Loucy (cell line): ENCODE data around the gene GPX3.

Experiments used
- H2AFZ ChIP-seq: fragments of 200-600 bp; sonication (generic); 2 replicates; pipeline ENCODE4 v1.6.0; 2016; ENCODE audit warnings: antibody characterized with exemption, mild to moderate bottlenecking, low read length, moderate library complexity
- H3F3A ChIP-seq: fragments of 200-600 bp; 2 replicates; pipeline ENCODE4 v1.6.0; 2016; ENCODE audit warnings: antibody characterized with exemption, low read depth, mild to moderate bottlenecking
- H3K27me3 ChIP-seq: fragments of 200-600 bp; sonication (generic); 2 replicates; pipeline ENCODE4 v1.6.1; 2014; ENCODE audit warnings: low read length, mild to moderate bottlenecking; ENCODE audit not compliant: insufficient read depth, poor library complexity, severe bottlenecking
- H3K36me3 ChIP-seq: fragments of 200-600 bp; sonication (generic); 2 replicates; pipeline ENCODE4 v1.6.1; 2016; ENCODE audit warnings: low read length; ENCODE audit not compliant: insufficient read depth
- H3K4me1 ChIP-seq: fragments of 200-600 bp; sonication (generic); 2 replicates; pipeline ENCODE4 v1.5.1; 2014; ENCODE audit warnings: low read length, mild to moderate bottlenecking; ENCODE audit not compliant: insufficient read depth, poor library complexity, severe bottlenecking
- H3K4me2 ChIP-seq: fragments of 200-600 bp; sonication (generic); 2 replicates; pipeline ENCODE4 v1.6.0; 2014; ENCODE audit warnings: antibody characterized with exemption, low read length, low read depth, mild to moderate bottlenecking; ENCODE audit not compliant: poor library complexity, severe bottlenecking
- H3K4me3 ChIP-seq: fragments of 200-600 bp; sonication (generic); 2 replicates; pipeline ENCODE4 v1.5.1; 2014; ENCODE audit warnings: low read length, mild to moderate bottlenecking, mixed read lengths; ENCODE audit not compliant: poor library complexity, severe bottlenecking
- H3K79me2 ChIP-seq: fragments of 200-600 bp; sonication (generic); 2 replicates; pipeline ENCODE4 v1.6.1; 2014; ENCODE audit warnings: low read length; ENCODE audit not compliant: insufficient read depth
- H3K9ac ChIP-seq: fragments of 200-600 bp; sonication (generic); 2 replicates; pipeline ENCODE4 v1.6.0; 2014; ENCODE audit warnings: mild to moderate bottlenecking, low read depth, low read length, moderate library complexity; ENCODE audit not compliant: poor library complexity, severe bottlenecking
- H3K9me2 ChIP-seq: fragments of 200-600 bp; sonication (generic); replicated peaks from 2 replicates; pipeline ENCODE4 v1.6.1; 2016; ENCODE audit warnings: low read depth, low read length, mixed read lengths
- H3K9me3 ChIP-seq: fragments of 200-600 bp; sonication (generic); 2 replicates; pipeline ENCODE4 v1.6.1; 2014; ENCODE audit warnings: mild to moderate bottlenecking, antibody characterized with exemption, low read length, low read depth; ENCODE audit not compliant: insufficient read depth
- H4K20me1 ChIP-seq: fragments of 200-600 bp; sonication (generic); 2 replicates; pipeline ENCODE4 v1.6.0; 2014; ENCODE audit warnings: antibody characterized with exemption, low read length, mild to moderate bottlenecking; ENCODE audit not compliant: insufficient read depth, poor library complexity, severe bottlenecking
- EZH2phosphoT487 ChIP-seq: fragments of 200-600 bp; IDR thresholded peaks from 2 replicates; pipeline ENCODE4 v1.6.1; 2018; ENCODE audit warnings: antibody characterized with exemption, mild to moderate bottlenecking, moderate library complexity, borderline replicate concordance
- TF ChIP-seq, protein P1 (sequence below): fragments of 200-600 bp; sonication (generic); conservative IDR thresholded peaks from 2 replicates; pipeline ENCODE4 v1.5.1; 2014; ENCODE audit warnings: mild to moderate bottlenecking, antibody characterized with exemption, low read length

GPX3 gene

GRCh38 chr5:151062405-151063141 lies 42.2 kb downstream of the GPX3 start:
- Histone ChIP-seq H3K36me3 (peaks cover 73% of the 10 kb centered on the region; the same call in 1 of the 2 replicates), H2AFZ (no peak overlapping the region), H3K9me2 (no peaks in the 10 kb centered on the region), H4K20me1 (peaks cover 23% of the 10 kb centered on the region), H3K79me2 (peaks cover 53% of the 10 kb centered on the region; the same call in 1 of the 2 replicates), H3K27me3 (no peaks in the 10 kb centered on the region), H3K4me2 (no peak overlapping the region), H3K4me3 (no peak overlapping the region), H3K9me3 (no peaks in the 10 kb centered on the region), H3K9ac (no peak overlapping the region), H3K4me1 (no peaks in the 10 kb centered on the region), H3F3A (no peaks in the 10 kb centered on the region)
- TF ChIP-seq, protein P1, sequence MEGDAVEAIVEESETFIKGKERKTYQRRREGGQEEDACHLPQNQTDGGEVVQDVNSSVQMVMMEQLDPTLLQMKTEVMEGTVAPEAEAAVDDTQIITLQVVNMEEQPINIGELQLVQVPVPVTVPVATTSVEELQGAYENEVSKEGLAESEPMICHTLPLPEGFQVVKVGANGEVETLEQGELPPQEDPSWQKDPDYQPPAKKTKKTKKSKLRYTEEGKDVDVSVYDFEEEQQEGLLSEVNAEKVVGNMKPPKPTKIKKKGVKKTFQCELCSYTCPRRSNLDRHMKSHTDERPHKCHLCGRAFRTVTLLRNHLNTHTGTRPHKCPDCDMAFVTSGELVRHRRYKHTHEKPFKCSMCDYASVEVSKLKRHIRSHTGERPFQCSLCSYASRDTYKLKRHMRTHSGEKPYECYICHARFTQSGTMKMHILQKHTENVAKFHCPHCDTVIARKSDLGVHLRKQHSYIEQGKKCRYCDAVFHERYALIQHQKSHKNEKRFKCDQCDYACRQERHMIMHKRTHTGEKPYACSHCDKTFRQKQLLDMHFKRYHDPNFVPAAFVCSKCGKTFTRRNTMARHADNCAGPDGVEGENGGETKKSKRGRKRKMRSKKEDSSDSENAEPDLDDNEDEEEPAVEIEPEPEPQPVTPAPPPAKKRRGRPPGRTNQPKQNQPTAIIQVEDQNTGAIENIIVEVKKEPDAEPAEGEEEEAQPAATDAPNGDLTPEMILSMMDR, result no peak
- TF ChIP-seq EZH2phosphoT487, result no peak

GRCh38 chr5:151063142-151063989 lies 43.0 kb downstream of the GPX3 start:
- Histone ChIP-seq H3K36me3 (peaks cover 73% of the 10 kb centered on the region; the same call in 1 of the 2 replicates), H3K4me2 (no peak overlapping the region), H3K79me2 (peaks cover 61% of the 10 kb centered on the region; the same call in 1 of the 2 replicates), H3K9me3 (no peaks in the 10 kb centered on the region), H3K27me3 (no peaks in the 10 kb centered on the region), H2AFZ (no peak overlapping the region), H3F3A (no peaks in the 10 kb centered on the region), H4K20me1 (peaks cover 31% of the 10 kb centered on the region), H3K9me2 (no peaks in the 10 kb centered on the region), H3K9ac (no peak overlapping the region), H3K4me3 (no peak overlapping the region), H3K4me1 (peaks cover 3% of the 10 kb centered on the region)
- no peak for TF ChIP-seq EZH2phosphoT487
- TF ChIP-seq, protein P1, result no peak

DNA sequence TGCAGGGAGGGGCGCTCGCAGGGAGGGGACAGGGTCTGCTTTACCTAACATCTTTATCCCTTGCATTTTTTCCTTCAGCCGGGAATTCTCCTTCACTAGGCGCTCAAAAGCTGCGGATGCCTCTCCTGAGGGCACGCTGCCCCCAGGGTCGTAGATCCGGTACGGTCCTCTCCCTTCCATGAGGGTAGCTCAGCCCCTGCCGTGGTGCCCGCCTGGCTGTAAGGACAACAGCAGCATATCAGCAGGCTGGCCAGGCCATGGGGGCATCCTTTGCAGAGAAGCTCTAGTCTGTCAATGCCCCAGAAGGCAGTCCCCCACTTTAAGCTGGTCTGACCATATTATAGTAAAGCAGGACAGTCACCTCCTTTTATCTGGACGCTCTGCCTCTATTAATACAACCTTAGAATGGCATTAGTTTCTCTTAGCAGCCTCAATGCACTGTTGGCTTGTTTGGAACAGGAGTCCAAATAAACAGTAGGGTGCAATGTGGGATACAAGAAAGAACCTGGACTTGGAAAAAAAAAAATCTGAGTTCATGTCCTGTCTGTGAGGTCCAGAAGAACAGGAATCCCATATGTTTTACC lies 44.6 kb downstream of the GPX3 start:
- Histone ChIP-seq H3K9me3 (no peaks in the 10 kb centered on the region), H3K27me3 (no peaks in the 10 kb centered on the region), H3K9me2 (no peaks in the 10 kb centered on the region), H3K4me2 (no peak overlapping the region), H4K20me1 (peaks cover 42% of the 10 kb centered on the region), H3K4me1 (peaks cover 9% of the 10 kb centered on the region), H2AFZ (no peak overlapping the region), H3K36me3 (peaks cover 65% of the 10 kb centered on the region; the same call in 1 of the 2 replicates), H3F3A (no peaks in the 10 kb centered on the region), H3K9ac (no peak overlapping the region), H3K4me3 (no peak overlapping the region), H3K79me2 (peaks cover 77% of the 10 kb centered on the region)
- no peak for TF ChIP-seq EZH2phosphoT487
- TF ChIP-seq, protein P1, result no peak
